ENCODE results near the gene MRGPRE.

MRGPRE gene

GRCh38 chr11:3191586-3192324 is 40.5 kb downstream of the MRGPRE start:
- Histone ChIP-seq H3K4me2 (ENCODE audit: low read length) (no peak overlapping the region), H3K9me3 (ENCODE audit: control insufficient read depth, insufficient read depth, low read length) (no peaks in the 10 kb centered on the region), H3F3A (ENCODE audit: control insufficient read depth, insufficient read depth) (no peaks in the 10 kb centered on the region), H4K20me1 (ENCODE audit: control insufficient read depth, insufficient read depth, low read depth, low read length) (no peaks in the 10 kb centered on the region), H3K36me3 (ENCODE audit: control insufficient read depth, low read length) (no peaks in the 10 kb centered on the region), H3K27ac (ENCODE audit: low read depth, low read length) (no peak overlapping the region), H3K27me3 (ENCODE audit: control insufficient read depth, low read length) (no peaks in the 10 kb centered on the region), H3K4me3 (ENCODE audit: low read length) (no peak overlapping the region), H3K79me2 (ENCODE audit: control insufficient read depth, low read length) (no peaks in the 10 kb centered on the region), H3K4me1 (ENCODE audit: control insufficient read depth, low read length) (no peaks in the 10 kb centered on the region), H3K9me2 (replicated peaks; ENCODE audit: control insufficient read depth, low read length) (no peaks in the 10 kb centered on the region)
- no peak for TF ChIP-seq CTCF (IDR thresholded peaks at IDR 0.05; ENCODE audit: low read depth, low read length, poor library complexity, severe bottlenecking)
- no peak for TF ChIP-seq EZH2phosphoT487 (IDR thresholded peaks at IDR 0.05; ENCODE audit: borderline replicate concordance, low read length)

- Histone ChIP-seq H3K9me3 (ENCODE audit: control insufficient read depth, insufficient read depth, low read length) (no peaks in the 10 kb centered on the region), H3K36me3 (ENCODE audit: control insufficient read depth, low read length) (no peaks in the 10 kb centered on the region), H3K4me2 (ENCODE audit: low read length) (no peak overlapping the region), H3K27ac (ENCODE audit: low read depth, low read length) (no peak overlapping the region), H4K20me1 (ENCODE audit: control insufficient read depth, insufficient read depth, low read depth, low read length) (no peaks in the 10 kb centered on the region), H3F3A (ENCODE audit: control insufficient read depth, insufficient read depth) (no peaks in the 10 kb centered on the region), H3K9me2 (replicated peaks; ENCODE audit: control insufficient read depth, low read length) (no peaks in the 10 kb centered on the region), H3K79me2 (ENCODE audit: control insufficient read depth, low read length) (no peaks in the 10 kb centered on the region), H3K27me3 (ENCODE audit: control insufficient read depth, low read length) (no peaks in the 10 kb centered on the region), H3K4me3 (ENCODE audit: low read length) (no peak overlapping the region), H3K4me1 (ENCODE audit: control insufficient read depth, low read length) (no peaks in the 10 kb centered on the region)
- no peak for TF ChIP-seq CTCF (IDR thresholded peaks at IDR 0.05; ENCODE audit: low read depth, low read length, poor library complexity, severe bottlenecking)
- no peak for TF ChIP-seq EZH2phosphoT487 (IDR thresholded peaks at IDR 0.05; ENCODE audit: borderline replicate concordance, low read length)
These were observed 41.6 kb downstream of the MRGPRE start for GRCh38 chr11:3190600-3190999.

GRCh38 chr11:3189886-3190583 is 42.2 kb downstream of the MRGPRE start:
- no peaks in the 10 kb centered on the region for H3K9me2 ChIP-seq (replicated peaks; ENCODE audit: control insufficient read depth, low read length)
- no peaks in the 10 kb centered on the region for H4K20me1 ChIP-seq (ENCODE audit: control insufficient read depth, insufficient read depth, low read depth, low read length)
- H3K27ac ChIP-seq (ENCODE audit: low read depth, low read length): no peak overlapping the region
- H3K4me2 ChIP-seq (ENCODE audit: low read length): no peak overlapping the region
- H3K36me3 ChIP-seq (ENCODE audit: control insufficient read depth, low read length): no peaks in the 10 kb centered on the region
- no peak overlapping the region for H3K4me3 ChIP-seq (ENCODE audit: low read length)
- no peaks in the 10 kb centered on the region for H3K27me3 ChIP-seq (ENCODE audit: control insufficient read depth, low read length)
- H3F3A ChIP-seq (ENCODE audit: control insufficient read depth, insufficient read depth): no peaks in the 10 kb centered on the region
- TF ChIP-seq CTCF (IDR thresholded peaks at IDR 0.05; ENCODE audit: low read depth, low read length, poor library complexity, severe bottlenecking): no peak
- H3K4me1 ChIP-seq (ENCODE audit: control insufficient read depth, low read length): no peaks in the 10 kb centered on the region
- no peaks in the 10 kb centered on the region for H3K9me3 ChIP-seq (ENCODE audit: control insufficient read depth, insufficient read depth, low read length)
- no peaks in the 10 kb centered on the region for H3K79me2 ChIP-seq (ENCODE audit: control insufficient read depth, low read length)
